CD4-positive, alpha-beta memory T cell (primary cell): ENCODE data around the gene LRSAM1. TPM values are rescaled to one million over a fixed set of nuclear protein-coding genes. Genes with fewer than 3 reads are reported as not detected.

ENCODE experiments used
- CTCF ChIA-PET: fragments of 350-600 bp; sonication (Branson Sonifier 250); formaldehyde crosslinking; loops from one replicate; lab custom pipeline; 2021; ENCODE audit warnings: inconsistent platforms; ENCODE audit not compliant: partially characterized antibody; lab: Charles Lee
- POLR2A ChIA-PET: fragments of 350-600 bp; sonication (Branson Sonifier 250); formaldehyde crosslinking; loops from one replicate; lab custom pipeline; 2021; ENCODE audit not compliant: partially characterized antibody; lab: Charles Lee
- DNase-seq, 5 donors: peaks; one replicate each; pipeline versions ENCODE4 v3.0.0 to v3.0.0-alpha.2; 2020 to 2022; ENCODE audit warnings: mixed read lengths in 1 of 5
- H3K27ac ChIP-seq: one replicate; pipeline ENCODE4 v1.7.0; 2013; ENCODE audit warnings: low read depth, low read length
- H3K27me3 ChIP-seq: 2 replicates; pipeline ENCODE4 v1.7.0; 2013; ENCODE audit warnings: mild to moderate bottlenecking, low read length, moderate library complexity; ENCODE audit not compliant: insufficient read depth
- H3K36me3 ChIP-seq: 2 replicates; pipeline ENCODE4 v1.7.0; 2013; ENCODE audit warnings: mild to moderate bottlenecking, low read length, moderate library complexity; ENCODE audit not compliant: insufficient read depth
- H3K4me1 ChIP-seq: 2 replicates; pipeline ENCODE4 v1.7.0; 2013; ENCODE audit warnings: mild to moderate bottlenecking, low read length, moderate library complexity; ENCODE audit not compliant: insufficient read depth
- H3K4me3 ChIP-seq, 2 donors: one replicate each; pipeline ENCODE4 v1.7.0; 2013; ENCODE audit warnings: low read length in 2 of 2, mild to moderate bottlenecking in 1 of 2
- H3K9me3 ChIP-seq, 2 donors: one replicate each; pipeline ENCODE4 v1.7.0; 2013; ENCODE audit warnings: low read length in 2 of 2, control low read depth in 1 of 2; ENCODE audit not compliant: control insufficient read depth in 1 of 2
- H3K27ac Mint-ChIP-seq, 7 donors: one replicate each; pipeline ENCODE4 v1.8.0; 2020 to 2021; ENCODE audit warnings: mixed read lengths in 7 of 7, mild to moderate bottlenecking in 6 of 7, inconsistent platforms in 3 of 7, moderate library complexity in 3 of 7
- H3K27me3 Mint-ChIP-seq, 2 donors: one replicate each; pipeline ENCODE4 v1.8.0; 2020 to 2021; ENCODE audit warnings: mixed read lengths in 2 of 2
- H3K36me3 Mint-ChIP-seq, 2 donors: one replicate each; pipeline ENCODE4 v1.8.0; 2020 to 2021; ENCODE audit warnings: mixed read lengths in 2 of 2, inconsistent platforms in 1 of 2, mild to moderate bottlenecking in 1 of 2
- H3K4me1 Mint-ChIP-seq, 4 donors: one replicate each; pipeline ENCODE4 v1.8.0; 2020 to 2021; ENCODE audit warnings: mixed read lengths in 4 of 4, mild to moderate bottlenecking in 1 of 4
- H3K4me3 Mint-ChIP-seq, 8 donors: one replicate each; pipeline ENCODE4 v1.8.0; 2020 to 2021; ENCODE audit warnings: mixed read lengths in 8 of 8, mild to moderate bottlenecking in 7 of 8, moderate library complexity in 6 of 8, inconsistent platforms in 3 of 8
- H3K9me3 Mint-ChIP-seq, 8 donors: one replicate each; pipeline ENCODE4 v1.8.0; 2020 to 2021; ENCODE audit warnings: mixed read lengths in 8 of 8, mild to moderate bottlenecking in 5 of 8, inconsistent platforms in 3 of 8, moderate library complexity in 1 of 8
- intact Hi-C: fragments of 100-400 bp; cut with micrococcal nuclease; formaldehyde crosslinking; loops from one replicate; pipeline ENCODE4 v1.15.1; 2023
- polyA plus RNA-seq, 2 donors: library from polyadenylated mRNA; unstranded; fragments of 300-500 nt; fragmentation: Illumina TruSeq; gene quantifications; one replicate each; pipeline ENCODE4 v1.2.3, GENCODE V29; 2021
- total RNA-seq, 2 experiments: library from RNA; stranded (reverse); gene quantifications; one replicate each; pipeline ENCODE4 v1.2.3, GENCODE V29; 2021

Gene LRSAM1
- total and polyA plus RNA-seq, 4 experiments from 2014 or later: 4.3 to 31.3 (median 19.9) TPM

DNA sequence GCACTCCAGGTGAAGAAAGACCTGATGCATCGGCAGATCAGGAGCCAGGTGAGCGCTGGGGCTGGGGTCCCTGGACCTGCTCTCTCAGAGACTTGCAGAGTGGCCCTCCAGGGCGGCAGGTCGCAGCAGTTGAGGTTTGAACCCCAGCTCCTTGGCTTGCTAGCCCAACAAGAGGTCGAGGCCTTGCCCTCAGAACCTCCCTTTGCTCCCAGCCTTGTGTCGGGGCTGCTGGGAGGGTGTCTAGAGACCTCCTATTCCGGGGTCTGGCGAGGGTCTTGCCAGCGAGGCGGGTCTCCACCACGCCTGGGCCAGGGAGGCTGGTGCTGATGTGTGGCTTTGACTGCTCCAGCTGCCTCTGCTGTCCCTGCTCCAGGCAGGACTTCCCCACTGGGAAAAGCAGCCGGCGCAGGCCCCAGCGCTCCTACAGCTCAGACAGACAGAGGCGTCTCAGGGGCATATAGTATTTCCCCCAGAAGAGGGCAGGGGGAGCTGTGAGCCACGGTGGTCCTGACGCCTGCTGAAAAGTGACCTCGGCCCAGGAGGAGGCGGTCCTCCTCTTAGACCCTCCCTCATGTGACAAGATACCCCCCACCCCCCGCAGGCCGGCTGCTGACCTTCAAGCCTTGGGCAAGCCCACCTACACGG is 38.3 kb downstream of the LRSAM1 start:
- intact Hi-C loops: no loop called here
- no peaks in the 10 kb centered on the region for H3K4me1 ChIP-seq
- no peak overlapping the region for H3K4me3 ChIP-seq
- no peaks in the 10 kb centered on the region for H3K9me3 ChIP-seq
- H3K27ac Mint-ChIP-seq: no peak overlapping the region
- H3K27ac ChIP-seq: no peak overlapping the region
- POLR2A ChIA-PET: no interaction called here
- DNase-seq: no peak
- H3K4me3 Mint-ChIP-seq: no peak overlapping the region
- peaks cover 27 to 46% of the 10 kb centered on the region in 2 donors for H3K36me3 Mint-ChIP-seq
- no peaks in the 10 kb centered on the region for H3K27me3 Mint-ChIP-seq
- CTCF ChIA-PET: no interaction called here
- peaks cover 4% of the 10 kb centered on the region for H3K36me3 ChIP-seq
- H3K27me3 ChIP-seq: no peaks in the 10 kb centered on the region
- H3K4me1 Mint-ChIP-seq: no peaks in the 10 kb centered on the region
- H3K9me3 Mint-ChIP-seq: no peaks in the 10 kb centered on the region

DNA sequence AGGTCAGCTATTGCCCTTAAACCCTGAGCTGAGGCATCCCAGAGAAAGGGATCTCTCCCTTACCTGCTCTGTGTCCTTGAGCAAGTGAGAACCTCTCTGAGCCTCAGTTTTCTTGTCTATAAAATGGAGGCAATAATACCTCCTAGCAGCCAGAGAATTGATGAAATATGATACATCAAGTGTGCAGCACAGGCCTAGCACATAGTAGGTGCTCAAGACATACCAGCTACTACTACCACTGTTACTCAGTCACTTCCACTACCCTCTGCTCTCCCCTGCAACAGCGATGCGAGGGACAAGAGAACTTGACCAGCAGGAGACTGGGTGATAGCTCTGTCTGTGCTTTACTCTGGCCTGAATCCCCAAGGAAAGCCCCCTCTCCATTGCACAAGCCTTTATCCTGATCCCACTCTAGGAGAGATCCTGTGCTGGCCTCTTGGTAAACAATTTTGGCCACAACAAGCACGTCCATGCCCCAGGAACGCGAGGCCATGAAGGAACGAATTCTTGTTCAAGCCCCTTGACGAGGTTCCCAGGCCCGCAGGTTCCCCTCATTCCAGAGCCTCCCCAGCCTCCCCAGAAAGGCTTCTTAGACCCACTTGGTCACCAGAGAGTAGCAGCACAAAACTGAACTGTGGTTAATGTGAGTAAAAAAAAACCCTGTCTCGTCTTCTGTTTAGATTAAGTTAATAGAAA is 39.4 kb downstream of the LRSAM1 start:
- H3K4me1 Mint-ChIP-seq: no peaks in the 10 kb centered on the region
- H3K9me3 Mint-ChIP-seq: no peaks in the 10 kb centered on the region
- POLR2A ChIA-PET: no interaction called here
- no peaks in the 10 kb centered on the region for H3K27me3 Mint-ChIP-seq
- CTCF ChIA-PET: no interaction called here
- DNase-seq: no peak
- Histone ChIP-seq H3K36me3 (peaks cover 9% of the 10 kb centered on the region), H3K4me3 (no peak overlapping the region), H3K4me1 (no peaks in the 10 kb centered on the region), H3K9me3 (no peaks in the 10 kb centered on the region), H3K27me3 (no peaks in the 10 kb centered on the region), H3K27ac (no peak overlapping the region)
- intact Hi-C loops: no loop called here
- no peak overlapping the region for H3K27ac Mint-ChIP-seq
- no peak overlapping the region for H3K4me3 Mint-ChIP-seq
- H3K36me3 Mint-ChIP-seq: peaks cover 26 to 42% of the 10 kb centered on the region in 2 donors

GRCh38 chr9:127491516-127491915 is 40.2 kb downstream of the LRSAM1 start:
- Histone ChIP-seq H3K4me3 (no peak overlapping the region), H3K4me1 (no peaks in the 10 kb centered on the region), H3K27ac (no peak overlapping the region), H3K9me3 (no peaks in the 10 kb centered on the region), H3K27me3 (no peaks in the 10 kb centered on the region), H3K36me3 (peaks cover 9% of the 10 kb centered on the region)
- no peaks in the 10 kb centered on the region for H3K4me1 Mint-ChIP-seq
- no peaks in the 10 kb centered on the region for H3K9me3 Mint-ChIP-seq
- ChIA-PET CTCF (no interaction called here), POLR2A (no interaction called here)
- intact Hi-C loops: no loop called here
- H3K27me3 Mint-ChIP-seq: no peaks in the 10 kb centered on the region
- DNase-seq: no peak
- no peak overlapping the region for H3K4me3 Mint-ChIP-seq
- no peak overlapping the region for H3K27ac Mint-ChIP-seq
- H3K36me3 Mint-ChIP-seq: peaks cover 26 to 44% of the 10 kb centered on the region in 2 donors

GRCh38 chr9:127492616-127493015 is 41.3 kb downstream of the LRSAM1 start:
- H3K9me3 Mint-ChIP-seq: no peaks in the 10 kb centered on the region
- no peak overlapping the region for H3K4me3 ChIP-seq
- intact Hi-C loops: no loop called here
- H3K27ac Mint-ChIP-seq: no peak overlapping the region
- POLR2A ChIA-PET: no interaction called here
- no peaks in the 10 kb centered on the region for H3K9me3 ChIP-seq
- peaks cover 9% of the 10 kb centered on the region for H3K36me3 ChIP-seq
- DNase-seq: no peak
- no peaks in the 10 kb centered on the region for H3K4me1 ChIP-seq
- CTCF ChIA-PET: no interaction called here
- H3K27me3 Mint-ChIP-seq: no peaks in the 10 kb centered on the region
- no peaks in the 10 kb centered on the region for H3K27me3 ChIP-seq
- no peak overlapping the region for H3K27ac ChIP-seq
- H3K4me1 Mint-ChIP-seq: no peaks in the 10 kb centered on the region
- no peak overlapping the region for H3K4me3 Mint-ChIP-seq
- H3K36me3 Mint-ChIP-seq: peaks cover 23 to 43% of the 10 kb centered on the region in 2 donors

DNA sequence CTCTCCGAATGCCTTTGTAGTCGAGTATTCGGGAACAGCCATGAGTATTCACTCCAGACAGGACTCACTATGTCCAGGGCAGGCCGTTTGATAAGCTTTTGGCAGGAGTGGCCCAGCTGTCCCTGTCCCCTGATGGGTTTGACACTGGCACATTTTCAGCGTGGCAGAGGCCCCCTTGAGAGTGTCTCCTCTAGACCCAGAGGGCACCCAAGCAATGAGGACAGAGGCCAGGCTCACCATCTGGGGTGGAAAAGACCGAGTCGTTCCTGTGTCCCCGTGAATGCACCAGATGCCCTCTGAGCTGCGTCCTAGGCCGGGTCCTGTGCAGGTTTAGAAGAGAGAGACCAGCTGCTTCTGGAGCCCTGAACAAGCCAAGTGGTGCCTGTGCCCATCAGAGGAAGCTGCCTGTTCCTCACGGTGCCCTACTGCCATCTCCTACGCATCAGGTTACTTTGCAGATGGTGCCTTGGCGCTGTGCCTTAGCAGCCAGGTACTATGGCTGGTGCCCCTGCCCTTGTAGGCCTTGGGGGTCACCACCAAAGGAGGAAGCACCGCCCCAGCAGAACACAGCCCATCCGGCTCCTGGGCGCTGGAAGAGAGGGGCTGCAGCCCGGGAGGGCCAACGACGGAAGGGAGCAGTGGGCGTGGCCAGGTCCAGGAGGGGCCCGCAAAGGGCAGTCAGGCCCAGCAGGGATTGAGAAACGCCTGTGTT is 42.4 kb downstream of the LRSAM1 start:
- H3K27ac Mint-ChIP-seq: no peak overlapping the region
- no peak for DNase-seq
- H3K36me3 Mint-ChIP-seq: peaks cover 23 to 41% of the 10 kb centered on the region in 2 donors
- no peaks in the 10 kb centered on the region for H3K9me3 Mint-ChIP-seq
- POLR2A ChIA-PET: no interaction called here
- Histone ChIP-seq H3K4me3 (no peak overlapping the region), H3K9me3 (no peaks in the 10 kb centered on the region), H3K27ac (no peak overlapping the region), H3K27me3 (no peaks in the 10 kb centered on the region), H3K4me1 (no peaks in the 10 kb centered on the region), H3K36me3 (peaks cover 9% of the 10 kb centered on the region)
- intact Hi-C loops: no loop called here
- CTCF ChIA-PET: no interaction called here
- no peaks in the 10 kb centered on the region for H3K4me1 Mint-ChIP-seq
- H3K27me3 Mint-ChIP-seq: no peaks in the 10 kb centered on the region
- no peak overlapping the region for H3K4me3 Mint-ChIP-seq

DNA sequence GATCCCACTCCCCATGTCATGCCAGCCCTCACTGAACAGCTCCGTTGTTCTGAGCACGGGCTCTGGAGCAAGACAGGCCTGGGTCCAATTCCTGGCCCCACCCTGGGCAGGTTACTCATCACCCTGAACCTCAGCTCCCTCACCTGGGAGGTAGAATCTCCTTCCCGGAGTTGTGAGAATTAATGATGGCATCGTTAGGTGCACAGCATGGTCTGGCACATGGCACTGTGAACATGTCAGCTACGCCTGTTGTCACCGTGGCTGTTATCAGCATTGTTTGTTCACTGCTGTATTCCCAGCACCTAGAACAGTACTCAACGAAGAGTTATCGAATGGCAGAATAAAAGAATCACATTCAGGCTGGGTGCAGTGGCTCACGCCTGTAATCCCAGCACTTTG is 43.0 kb downstream of the LRSAM1 start:
- Mint-ChIP-seq H3K27ac (no peak overlapping the region), H3K27me3 (no peaks in the 10 kb centered on the region), H3K4me3 (no peak overlapping the region), H3K9me3 (no peaks in the 10 kb centered on the region), H3K36me3 (peaks cover 23 to 39% of the 10 kb centered on the region in 2 donors), H3K4me1 (no peaks in the 10 kb centered on the region)
- intact Hi-C loops: no loop called here
- Histone ChIP-seq H3K4me1 (no peaks in the 10 kb centered on the region), H3K9me3 (no peaks in the 10 kb centered on the region), H3K36me3 (peaks cover 9% of the 10 kb centered on the region), H3K27me3 (no peaks in the 10 kb centered on the region), H3K27ac (no peak overlapping the region), H3K4me3 (no peak overlapping the region)
- ChIA-PET CTCF (no interaction called here), POLR2A (no interaction called here)
- no peak for DNase-seq

DNA sequence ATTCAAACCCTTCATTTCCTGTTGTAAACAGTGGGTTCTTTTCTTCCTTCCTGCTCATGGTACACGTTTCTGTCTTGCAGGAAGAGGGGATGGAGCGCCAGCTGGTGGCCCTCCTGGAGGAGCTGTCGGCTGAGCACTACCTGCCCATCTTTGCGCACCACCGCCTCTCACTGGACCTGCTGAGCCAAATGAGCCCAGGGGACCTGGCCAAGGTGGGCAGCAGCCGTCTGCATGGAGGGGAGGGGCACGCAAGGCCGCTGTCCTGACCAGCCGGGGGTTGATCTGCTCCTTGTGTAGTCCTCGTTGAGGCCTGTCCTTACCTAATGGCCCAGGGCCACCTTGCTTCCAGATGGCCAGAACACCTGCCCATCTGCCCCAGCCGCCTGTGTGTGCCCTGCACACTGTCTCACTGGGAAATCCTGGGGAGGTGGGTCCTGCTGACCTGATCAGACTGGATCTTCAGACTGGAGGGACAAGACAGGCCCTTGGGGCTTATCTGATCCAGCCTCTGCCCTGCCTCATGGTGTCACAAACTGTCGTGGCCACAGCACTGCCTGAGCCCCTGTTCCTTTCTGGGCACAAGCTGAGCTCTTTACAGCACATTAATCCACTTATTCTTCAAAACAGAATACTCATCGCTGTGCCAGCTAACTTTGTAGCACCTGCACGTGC is 44.7 kb downstream of the LRSAM1 start:
- Mint-ChIP-seq H3K9me3 (no peaks in the 10 kb centered on the region), H3K27me3 (no peaks in the 10 kb centered on the region), H3K36me3 (peaks cover 19 to 33% of the 10 kb centered on the region in 2 donors), H3K4me3 (no peak overlapping the region), H3K4me1 (no peaks in the 10 kb centered on the region), H3K27ac (peak overlapping the region in 1 of 7 donors; percentile 17)
- no peak for DNase-seq
- CTCF ChIA-PET: interaction anchor here (1.0 kb wide), 1 partner anchor 9 kb away, joined by 3 read pairs; no protein-coding TSS in a partner anchor
- Histone ChIP-seq H3K36me3 (peaks cover 8% of the 10 kb centered on the region), H3K27me3 (no peaks in the 10 kb centered on the region), H3K27ac (no peak overlapping the region), H3K4me1 (no peaks in the 10 kb centered on the region), H3K9me3 (no peaks in the 10 kb centered on the region), H3K4me3 (no peak overlapping the region)
- POLR2A ChIA-PET: no interaction called here
- intact Hi-C loops: no loop called here
